CD14-positive monocyte (primary cell): ENCODE results near the gene HOXC9. TPM values are rescaled to one million over a fixed set of nuclear protein-coding genes. Genes with fewer than 3 reads are reported as not detected.
A peak's percentile ranks its signal among the peaks of the same experiment; 100 is the strongest.

Source experiments
- DNase-seq, 3 donors: peaks; one replicate each; pipeline ENCODE4 v3.0.0-alpha.2; 2011 to 2022
- H2AFZ ChIP-seq: 2 replicates; pipeline ENCODE4 v1.6.0; 2012; ENCODE audit warnings: mild to moderate bottlenecking, low read depth, low read length, inconsistent platforms; ENCODE audit not compliant: insufficient read depth, poor library complexity, severe bottlenecking
- H3K27ac ChIP-seq, 2 donors: 1 replicate in 1 of 2; 2 replicates in 1 of 2; pipeline ENCODE4 v1.5.1; 2012 to 2013; ENCODE audit warnings: low read length in 2 of 2, control low read depth in 1 of 2, inconsistent platforms in 1 of 2, low read depth in 1 of 2, mild to moderate bottlenecking in 1 of 2
- H3K27me3 ChIP-seq, 2 donors: one replicate each; pipeline versions ENCODE4 v1.6.0 to v1.6.1; 2011 to 2013; ENCODE audit warnings: low read length in 2 of 2; ENCODE audit not compliant: control insufficient read depth in 2 of 2, insufficient read depth in 2 of 2
- H3K36me3 ChIP-seq, 2 donors: replicated peaks in 1 of 2; 1 replicate in 1 of 2; 2 replicates in 1 of 2; pipeline versions ENCODE4 v1.5.1 to v1.6.1; 2012 to 2013; ENCODE audit warnings: low read length in 2 of 2, control low read depth in 1 of 2, inconsistent platforms in 1 of 2, mild to moderate bottlenecking in 1 of 2; ENCODE audit not compliant: insufficient read depth in 2 of 2, control insufficient read depth in 1 of 2
- H3K4me1 ChIP-seq, 2 donors: 1 replicate in 1 of 2; 2 replicates in 1 of 2; pipeline versions ENCODE4 v1.5.1 to v1.6.1; 2012 to 2013; ENCODE audit warnings: low read length in 2 of 2, control low read depth in 1 of 2, inconsistent platforms in 1 of 2, mild to moderate bottlenecking in 1 of 2, moderate library complexity in 1 of 2; ENCODE audit not compliant: insufficient read depth in 2 of 2, control insufficient read depth in 1 of 2
- H3K4me2 ChIP-seq: replicated peaks from 2 replicates; pipeline ENCODE3; 2012; ENCODE audit warnings: low read length, moderate library complexity, mild to moderate bottlenecking; ENCODE audit not compliant: poor library complexity, severe bottlenecking; ENCODE audit errors: extremely low read depth
- H3K4me3 ChIP-seq, 3 experiments: fragments of 200-600 bp in 1 of 3; sonication (generic) in 1 of 3; replicated peaks in 1 of 3; 1 replicate in 2 of 3; 2 replicates in 1 of 3; pipeline ENCODE4 v1.5.1; 2011 to 2013; ENCODE audit warnings: low read length in 3 of 3, mild to moderate bottlenecking in 3 of 3, control low read depth in 2 of 3, low read depth in 2 of 3, inconsistent platforms in 1 of 3, moderate library complexity in 1 of 3
- H3K79me2 ChIP-seq: 2 replicates; pipeline ENCODE4 v1.6.0; 2012; ENCODE audit warnings: mild to moderate bottlenecking, control low read depth, inconsistent platforms, low read length, moderate library complexity; ENCODE audit not compliant: insufficient read depth
- H3K9ac ChIP-seq: 2 replicates; pipeline ENCODE4 v1.6.0; 2017; ENCODE audit warnings: low read length, mild to moderate bottlenecking; ENCODE audit not compliant: insufficient read depth, poor library complexity, severe bottlenecking
- H3K9me3 ChIP-seq, 2 donors: replicated peaks in 1 of 2; 1 replicate in 1 of 2; 2 replicates in 1 of 2; pipeline versions ENCODE4 v1.5.1 to v1.6.1; 2012 to 2013; ENCODE audit warnings: low read length in 2 of 2, control low read depth in 1 of 2; ENCODE audit not compliant: control insufficient read depth in 1 of 2, insufficient read depth in 1 of 2
- H4K20me1 ChIP-seq: 2 replicates; pipeline ENCODE4 v1.6.0; 2012; ENCODE audit warnings: mild to moderate bottlenecking, low read length, control low read depth, moderate library complexity; ENCODE audit not compliant: insufficient read depth
- H3K27ac Mint-ChIP-seq, 7 donors: one replicate each; pipeline ENCODE4 v1.8.0; 2020; ENCODE audit warnings: mild to moderate bottlenecking in 7 of 7, mixed read lengths in 7 of 7, moderate library complexity in 6 of 7, inconsistent platforms in 2 of 7
- H3K27me3 Mint-ChIP-seq, 3 donors: one replicate each; pipeline ENCODE4 v1.8.0; 2021 to 2022; ENCODE audit warnings: low read depth in 3 of 3, mild to moderate bottlenecking in 3 of 3, mixed read lengths in 3 of 3, moderate library complexity in 3 of 3, inconsistent platforms in 1 of 3
- H3K36me3 Mint-ChIP-seq, 2 donors: one replicate each; pipeline ENCODE4 v1.8.0; 2020; ENCODE audit warnings: mixed read lengths in 2 of 2, inconsistent platforms in 1 of 2, mild to moderate bottlenecking in 1 of 2
- H3K4me1 Mint-ChIP-seq: one replicate; pipeline ENCODE4 v1.8.0; 2020; ENCODE audit warnings: mild to moderate bottlenecking, mixed read lengths
- H3K4me3 Mint-ChIP-seq, 2 donors: one replicate each; pipeline ENCODE4 v1.8.0; 2020; ENCODE audit warnings: mild to moderate bottlenecking in 2 of 2, mixed read lengths in 2 of 2, moderate library complexity in 1 of 2
- H3K9me3 Mint-ChIP-seq, 7 donors: one replicate each; pipeline ENCODE4 v1.8.0; 2020 to 2022; ENCODE audit warnings: mixed read lengths in 7 of 7, mild to moderate bottlenecking in 6 of 7, moderate library complexity in 6 of 7, inconsistent platforms in 2 of 7
- WGBS: methylation state at CpG from one replicate; pipeline ENCODE4 v1.1.5; 2013; ENCODE audit warnings: missing lambda C conversion rate; ENCODE audit not compliant: insufficient coverage; 5-methylcytosine and 5-hydroxymethylcytosine counted together
- intact Hi-C, 2 donors: fragments of 100-400 bp; cut with micrococcal nuclease; formaldehyde crosslinking; loops; one replicate each; pipeline versions ENCODE4 v1.15.0 to v1.15.1; 2023
- polyA plus RNA-seq, 3 donors: library from polyadenylated mRNA; depleted of rRNA in 1 of 3; unstranded in 2 of 3; stranded (reverse) in 1 of 3; fragments of 300-500 nt in 2 of 3; fragments of >200 nt in 1 of 3; fragmentation: Illumina TruSeq in 2 of 3; gene quantifications; 1 replicate in 2 of 3; 2 replicates in 1 of 3; pipeline ENCODE4 v1.2.3, GENCODE V29; 2012 to 2021
- TF ChIP-seq, protein P1 (sequence below): fragments of 200-600 bp; IDR thresholded peaks from one replicate; pipeline ENCODE4 v1.8.0; 2022; ENCODE audit warnings: antibody characterized with exemption, mild to moderate bottlenecking

The HOXC9 gene
- polyA plus RNA-seq, 3 donors: not detected

DNA sequence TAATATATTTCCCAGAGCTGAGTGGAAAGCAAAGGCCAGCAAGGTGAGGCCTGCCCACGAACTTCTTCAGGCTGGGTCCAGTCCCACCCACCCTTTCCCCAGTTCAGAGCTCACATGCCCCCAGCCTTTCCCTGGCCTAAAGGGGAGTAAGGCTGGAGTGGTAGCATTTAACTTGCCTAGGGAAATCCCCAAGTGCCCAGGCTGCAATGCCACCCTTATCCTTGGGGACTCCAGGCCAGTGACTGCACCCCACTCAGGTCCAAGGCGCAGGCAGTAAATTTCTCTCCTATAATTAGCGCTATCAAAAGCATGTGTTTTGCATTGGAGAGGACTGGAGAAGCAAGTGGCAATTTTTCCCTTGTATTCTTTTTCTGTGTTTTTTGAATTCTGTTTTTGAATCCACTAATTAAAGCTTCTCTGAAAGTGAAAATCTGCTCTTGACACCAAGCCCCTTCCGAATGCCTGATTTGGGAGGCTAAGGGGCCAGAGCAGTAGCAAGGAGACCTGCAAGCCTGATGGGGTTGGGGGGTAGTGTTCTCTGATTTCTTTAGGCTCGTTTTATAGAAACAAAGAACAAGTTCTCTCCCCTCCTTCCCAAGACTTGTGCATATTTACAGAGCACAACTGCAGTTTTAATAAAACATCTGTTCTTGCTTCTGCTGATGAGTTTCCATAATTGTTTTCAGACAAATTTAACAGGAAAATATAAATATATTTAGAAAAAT lies 24.8 kb downstream of the HOXC9 start:
- Histone ChIP-seq H3K79me2 (no peaks in the 10 kb centered on the region), H3K36me3 (no peaks in the 10 kb centered on the region), H3K4me3 (no peak overlapping the region), H3K4me2 (no peak overlapping the region), H3K9me3 (peaks cover 3 to 32% of the 10 kb centered on the region in 2 donors), H2AFZ (no peak overlapping the region), H4K20me1 (no peaks in the 10 kb centered on the region), H3K9ac (no peak overlapping the region), H3K27me3 (peaks cover 93 to 99% of the 10 kb centered on the region in 2 donors), H3K27ac (no peak overlapping the region), H3K4me1 (no peaks in the 10 kb centered on the region)
- TF ChIP-seq, protein P1, sequence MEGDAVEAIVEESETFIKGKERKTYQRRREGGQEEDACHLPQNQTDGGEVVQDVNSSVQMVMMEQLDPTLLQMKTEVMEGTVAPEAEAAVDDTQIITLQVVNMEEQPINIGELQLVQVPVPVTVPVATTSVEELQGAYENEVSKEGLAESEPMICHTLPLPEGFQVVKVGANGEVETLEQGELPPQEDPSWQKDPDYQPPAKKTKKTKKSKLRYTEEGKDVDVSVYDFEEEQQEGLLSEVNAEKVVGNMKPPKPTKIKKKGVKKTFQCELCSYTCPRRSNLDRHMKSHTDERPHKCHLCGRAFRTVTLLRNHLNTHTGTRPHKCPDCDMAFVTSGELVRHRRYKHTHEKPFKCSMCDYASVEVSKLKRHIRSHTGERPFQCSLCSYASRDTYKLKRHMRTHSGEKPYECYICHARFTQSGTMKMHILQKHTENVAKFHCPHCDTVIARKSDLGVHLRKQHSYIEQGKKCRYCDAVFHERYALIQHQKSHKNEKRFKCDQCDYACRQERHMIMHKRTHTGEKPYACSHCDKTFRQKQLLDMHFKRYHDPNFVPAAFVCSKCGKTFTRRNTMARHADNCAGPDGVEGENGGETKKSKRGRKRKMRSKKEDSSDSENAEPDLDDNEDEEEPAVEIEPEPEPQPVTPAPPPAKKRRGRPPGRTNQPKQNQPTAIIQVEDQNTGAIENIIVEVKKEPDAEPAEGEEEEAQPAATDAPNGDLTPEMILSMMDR: no peak
- Mint-ChIP-seq H3K4me3 (peak overlapping the region in 1 of 2 donors; percentile 78), H3K36me3 (peaks cover 0 to 13% of the 10 kb centered on the region in 2 donors), H3K27ac (no peak overlapping the region), H3K27me3 (peaks cover 97 to 100% (median 97%) of the 10 kb centered on the region in 3 donors), H3K9me3 (peaks cover 0 to 22% (median 15%) of the 10 kb centered on the region in 7 donors), H3K4me1 (peaks cover 17% of the 10 kb centered on the region)
- no peak for DNase-seq
- intact Hi-C loops: no loop called here
- no CpG with 5 or more reads among the region's 5 CpGs for WGBS

DNA sequence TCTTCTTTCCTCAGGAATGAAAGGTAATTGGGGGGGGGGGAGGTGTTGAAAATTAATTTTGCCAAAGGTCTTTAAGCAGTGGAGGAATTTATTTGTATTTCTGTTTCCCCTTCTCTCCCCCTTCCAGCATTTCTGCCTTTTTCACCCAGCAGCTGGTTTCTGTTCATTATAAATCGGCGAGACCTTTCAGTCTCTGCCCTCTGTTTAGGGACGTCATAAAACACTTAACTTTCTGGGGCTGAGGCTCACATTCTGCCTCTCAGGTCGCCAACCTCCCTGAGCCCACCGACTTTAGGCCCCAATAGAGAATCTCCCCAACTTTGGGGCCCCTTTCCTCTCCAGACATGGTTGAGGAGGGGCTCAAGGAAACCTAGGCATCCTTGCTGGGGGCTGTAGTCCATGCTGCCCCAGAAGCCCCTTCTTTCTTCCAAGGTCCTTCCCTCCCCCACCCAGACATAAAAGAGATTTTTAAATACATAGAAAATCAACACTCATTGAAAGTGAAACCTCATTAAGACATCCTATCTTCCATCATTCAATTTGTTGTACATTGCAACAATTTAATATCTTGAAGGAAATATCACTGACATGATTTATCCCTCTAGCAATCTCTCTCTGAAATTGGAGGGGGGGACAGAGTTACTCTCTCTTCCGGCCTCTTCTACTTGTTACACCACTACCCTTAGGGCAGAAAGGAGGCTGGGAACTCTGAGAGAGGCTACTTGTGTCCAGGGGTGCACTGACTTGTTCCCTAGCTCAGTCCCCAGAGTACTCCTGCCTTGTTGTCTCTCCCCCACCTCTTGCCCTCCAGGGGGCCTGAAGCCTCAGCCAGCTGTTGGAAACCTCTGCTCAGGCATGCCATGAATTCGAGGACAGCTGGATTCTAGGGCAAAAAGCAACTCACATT lies 25.8 kb downstream of the HOXC9 start:
- TF ChIP-seq, protein P1: no peak
- H3K4me1 Mint-ChIP-seq: peaks cover 15% of the 10 kb centered on the region
- no peak overlapping the region for H3K9ac ChIP-seq
- no peak overlapping the region for H3K4me3 ChIP-seq
- peaks cover 91 to 99% of the 10 kb centered on the region in 2 donors for H3K27me3 ChIP-seq
- WGBS: 42% methylated on average over 5 of the region's 7 CpGs
- H3K27ac Mint-ChIP-seq: no peak overlapping the region
- H3K36me3 ChIP-seq: no peaks in the 10 kb centered on the region
- no peaks in the 10 kb centered on the region for H4K20me1 ChIP-seq
- H3K4me3 Mint-ChIP-seq: peak overlapping the region in 1 of 2 donors; percentile 74
- no peaks in the 10 kb centered on the region for H3K4me1 ChIP-seq
- peaks cover 0 to 17% (median 14%) of the 10 kb centered on the region in 7 donors for H3K9me3 Mint-ChIP-seq
- no peak overlapping the region for H3K27ac ChIP-seq
- peaks cover 96 to 99% (median 97%) of the 10 kb centered on the region in 3 donors for H3K27me3 Mint-ChIP-seq
- intact Hi-C loops: no loop called here
- H3K4me2 ChIP-seq: no peak overlapping the region
- DNase-seq: no peak
- no peaks in the 10 kb centered on the region for H3K79me2 ChIP-seq
- H3K9me3 ChIP-seq: peaks cover 5 to 32% of the 10 kb centered on the region in 2 donors
- H2AFZ ChIP-seq: no peak overlapping the region
- H3K36me3 Mint-ChIP-seq: peaks cover 0 to 11% of the 10 kb centered on the region in 2 donors
